Measurements from ENCODE around the gene OR6J1. TPM values are rescaled to one million over a fixed set of nuclear protein-coding genes. Genes with fewer than 3 reads are reported as not detected.
"Not testable (repeated sequence)": the region's sequence is repeated elsewhere in the genome, so short reads cannot be mapped to it uniquely, and the experiment has no call there.

The OR6J1 gene
- not detected in 2 replicates for total RNA-seq

DNA sequence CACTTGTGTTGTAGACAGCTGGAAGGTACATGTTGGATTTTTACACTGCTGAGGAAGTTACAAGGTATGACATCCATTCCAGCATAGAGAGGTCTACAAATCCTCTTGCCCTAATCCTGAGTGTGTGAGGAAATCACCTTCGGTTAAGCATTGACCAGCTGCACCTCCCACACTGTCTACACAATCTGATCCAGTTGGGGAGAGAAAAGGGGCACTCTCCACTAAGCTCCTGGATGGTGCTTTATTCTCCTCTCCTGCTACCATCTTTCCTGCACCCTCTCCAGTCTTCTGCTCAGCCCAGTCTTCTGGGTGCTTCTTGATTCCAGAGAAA is at the start of gene OR6J1:
Gene OR6J1 (minus strand): TSS at position 48 of the 331 bp plus-strand sequence. CDS start 9,541 bp downstream, outside the sequence.
- TF ChIP-seq, protein P1, sequence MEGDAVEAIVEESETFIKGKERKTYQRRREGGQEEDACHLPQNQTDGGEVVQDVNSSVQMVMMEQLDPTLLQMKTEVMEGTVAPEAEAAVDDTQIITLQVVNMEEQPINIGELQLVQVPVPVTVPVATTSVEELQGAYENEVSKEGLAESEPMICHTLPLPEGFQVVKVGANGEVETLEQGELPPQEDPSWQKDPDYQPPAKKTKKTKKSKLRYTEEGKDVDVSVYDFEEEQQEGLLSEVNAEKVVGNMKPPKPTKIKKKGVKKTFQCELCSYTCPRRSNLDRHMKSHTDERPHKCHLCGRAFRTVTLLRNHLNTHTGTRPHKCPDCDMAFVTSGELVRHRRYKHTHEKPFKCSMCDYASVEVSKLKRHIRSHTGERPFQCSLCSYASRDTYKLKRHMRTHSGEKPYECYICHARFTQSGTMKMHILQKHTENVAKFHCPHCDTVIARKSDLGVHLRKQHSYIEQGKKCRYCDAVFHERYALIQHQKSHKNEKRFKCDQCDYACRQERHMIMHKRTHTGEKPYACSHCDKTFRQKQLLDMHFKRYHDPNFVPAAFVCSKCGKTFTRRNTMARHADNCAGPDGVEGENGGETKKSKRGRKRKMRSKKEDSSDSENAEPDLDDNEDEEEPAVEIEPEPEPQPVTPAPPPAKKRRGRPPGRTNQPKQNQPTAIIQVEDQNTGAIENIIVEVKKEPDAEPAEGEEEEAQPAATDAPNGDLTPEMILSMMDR (IDR thresholded peaks at IDR 0.05; ENCODE audit: extremely low read depth, low read depth, low read length): no peak
- Histone ChIP-seq H3K4me2 (ENCODE audit: insufficient read depth, low read length) (no peak within 1 kb of the TSS), H2AFZ (ENCODE audit: low read length) (no peak within 1 kb of the TSS), H3K79me2 (ENCODE audit: insufficient read depth, low read length) (no peaks in the 10 kb centered on the region), H3K27me3 (ENCODE audit: insufficient read depth, low read length) (peaks cover 12% of the 10 kb centered on the region), H3K27ac (ENCODE audit: low read depth, low read length) (no peak within 1 kb of the TSS), H3K9me3 (ENCODE audit: low read depth, low read length) (no peaks in the 10 kb centered on the region), H4K20me1 (ENCODE audit: insufficient read depth, low read length) (no peaks in the 10 kb centered on the region), H3K4me3 (ENCODE audit: insufficient read depth, low read length) (no peak within 1 kb of the TSS), H3K4me1 (ENCODE audit: insufficient read depth, low read length) (peaks cover 27% of the 10 kb centered on the region), H3K36me3 (ENCODE audit: insufficient read depth, low read length) (no peaks in the 10 kb centered on the region)
- no peak for DNase-seq (ENCODE audit: insufficient read length, low spot score, missing footprints)

DNA sequence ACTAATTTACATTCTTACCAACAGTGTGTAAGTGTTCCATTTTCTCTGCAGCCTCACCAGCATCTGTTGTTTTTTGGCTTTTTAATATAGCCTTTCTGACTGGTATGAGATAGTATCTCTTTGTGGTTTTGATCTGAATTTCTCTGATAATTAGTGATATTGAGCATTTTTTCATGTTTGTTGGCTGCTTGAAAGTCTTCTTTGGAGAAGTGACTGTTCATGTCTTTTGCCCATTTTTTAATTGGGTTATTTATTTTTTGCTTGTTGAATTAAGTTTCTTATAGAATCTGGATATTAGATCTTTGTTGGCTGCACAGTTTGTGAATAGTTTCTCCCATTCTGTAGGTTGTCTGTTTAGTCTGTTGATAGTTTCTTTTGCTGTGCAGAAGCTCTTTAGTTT is 48.0 kb upstream of the OR6J1 start:
- TF ChIP-seq, protein P1 (IDR thresholded peaks at IDR 0.05; ENCODE audit: extremely low read depth, low read depth, low read length): no peak
- Histone ChIP-seq H3K9me3 (ENCODE audit: low read depth, low read length) (no peaks in the 10 kb centered on the region), H3K4me3 (ENCODE audit: insufficient read depth, low read length) (no peak overlapping the region), H4K20me1 (ENCODE audit: insufficient read depth, low read length) (no peaks in the 10 kb centered on the region), H3K36me3 (ENCODE audit: insufficient read depth, low read length) (no peaks in the 10 kb centered on the region), H3K4me1 (ENCODE audit: insufficient read depth, low read length) (peaks cover 27% of the 10 kb centered on the region), H3K27ac (ENCODE audit: low read depth, low read length) (no peak overlapping the region), H3K79me2 (ENCODE audit: insufficient read depth, low read length) (no peaks in the 10 kb centered on the region), H3K4me2 (ENCODE audit: insufficient read depth, low read length) (no peak overlapping the region), H2AFZ (ENCODE audit: low read length) (no peak overlapping the region), H3K27me3 (ENCODE audit: insufficient read depth, low read length) (peaks cover 16% of the 10 kb centered on the region)
- no peak for DNase-seq (ENCODE audit: insufficient read length, low spot score, missing footprints)

DNA sequence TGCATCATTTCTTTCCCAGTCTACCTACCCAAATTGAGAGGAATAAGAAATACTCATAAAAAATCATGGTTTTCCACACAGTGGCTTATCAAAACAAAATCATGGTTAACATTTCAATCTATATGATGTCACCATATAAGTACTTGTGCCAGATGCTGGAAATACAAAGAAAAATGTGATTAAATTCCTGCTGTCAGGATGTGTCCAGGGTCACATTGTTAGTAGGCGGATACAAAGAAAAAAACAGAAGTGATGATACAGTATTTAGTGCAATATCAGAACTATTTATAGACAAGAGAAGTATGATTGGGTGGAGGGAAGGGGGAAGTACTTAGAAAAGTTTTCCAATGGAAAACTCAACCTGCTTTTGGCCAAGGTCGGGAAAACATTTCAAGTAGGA is 47.0 kb upstream of the OR6J1 start:
- no peak overlapping the region for H2AFZ ChIP-seq (ENCODE audit: low read length)
- H3K9me3 ChIP-seq (ENCODE audit: low read depth, low read length): no peaks in the 10 kb centered on the region
- peak overlapping the region; percentile 47 for H3K27ac ChIP-seq (ENCODE audit: low read depth, low read length)
- TF ChIP-seq, protein P1 (IDR thresholded peaks at IDR 0.05; ENCODE audit: extremely low read depth, low read depth, low read length): no peak
- H3K4me1 ChIP-seq (ENCODE audit: insufficient read depth, low read length): peaks cover 28% of the 10 kb centered on the region
- H3K27me3 ChIP-seq (ENCODE audit: insufficient read depth, low read length): peaks cover 16% of the 10 kb centered on the region
- DNase-seq (ENCODE audit: insufficient read length, low spot score, missing footprints): peak; percentile 37
- H4K20me1 ChIP-seq (ENCODE audit: insufficient read depth, low read length): no peaks in the 10 kb centered on the region
- H3K4me3 ChIP-seq (ENCODE audit: insufficient read depth, low read length): peak overlapping the region; percentile 1
- no peaks in the 10 kb centered on the region for H3K36me3 ChIP-seq (ENCODE audit: insufficient read depth, low read length)
- H3K79me2 ChIP-seq (ENCODE audit: insufficient read depth, low read length): no peaks in the 10 kb centered on the region
- H3K4me2 ChIP-seq (ENCODE audit: insufficient read depth, low read length): peak overlapping the region; percentile 29

DNA sequence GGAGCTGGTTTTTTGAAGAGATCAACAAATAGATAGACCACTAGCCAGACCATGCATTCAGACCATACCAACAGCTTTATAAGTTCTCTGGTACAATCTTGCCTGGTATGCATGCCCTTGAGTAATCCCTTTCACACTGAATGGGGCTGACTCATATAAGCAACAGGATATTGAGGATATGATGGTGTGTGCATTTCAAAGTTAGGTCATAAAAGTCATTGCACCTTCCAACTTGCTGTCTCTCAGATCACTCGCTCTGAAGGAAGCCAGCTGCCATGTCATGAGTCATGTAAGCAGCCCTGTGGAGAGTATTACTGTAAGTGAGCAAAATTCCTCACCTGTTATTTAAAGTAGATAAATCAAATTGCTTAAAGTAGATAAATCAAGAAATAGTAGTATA is 45.0 kb upstream of the OR6J1 start:
- peak; percentile 89 for DNase-seq (ENCODE audit: insufficient read length, low spot score, missing footprints)
- Histone ChIP-seq H4K20me1 (ENCODE audit: insufficient read depth, low read length) (no peaks in the 10 kb centered on the region), H3K4me3 (ENCODE audit: insufficient read depth, low read length) (no peak overlapping the region), H3K36me3 (ENCODE audit: insufficient read depth, low read length) (no peaks in the 10 kb centered on the region), H3K4me2 (ENCODE audit: insufficient read depth, low read length) (no peak overlapping the region), H3K4me1 (ENCODE audit: insufficient read depth, low read length) (peaks cover 37% of the 10 kb centered on the region), H3K27me3 (ENCODE audit: insufficient read depth, low read length) (peaks cover 14% of the 10 kb centered on the region), H3K9me3 (ENCODE audit: low read depth, low read length) (no peaks in the 10 kb centered on the region), H3K79me2 (ENCODE audit: insufficient read depth, low read length) (no peaks in the 10 kb centered on the region), H3K27ac (ENCODE audit: low read depth, low read length) (no peak overlapping the region), H2AFZ (ENCODE audit: low read length) (no peak overlapping the region)
- TF ChIP-seq, protein P1 (IDR thresholded peaks at IDR 0.05; ENCODE audit: extremely low read depth, low read depth, low read length): no peak

DNA sequence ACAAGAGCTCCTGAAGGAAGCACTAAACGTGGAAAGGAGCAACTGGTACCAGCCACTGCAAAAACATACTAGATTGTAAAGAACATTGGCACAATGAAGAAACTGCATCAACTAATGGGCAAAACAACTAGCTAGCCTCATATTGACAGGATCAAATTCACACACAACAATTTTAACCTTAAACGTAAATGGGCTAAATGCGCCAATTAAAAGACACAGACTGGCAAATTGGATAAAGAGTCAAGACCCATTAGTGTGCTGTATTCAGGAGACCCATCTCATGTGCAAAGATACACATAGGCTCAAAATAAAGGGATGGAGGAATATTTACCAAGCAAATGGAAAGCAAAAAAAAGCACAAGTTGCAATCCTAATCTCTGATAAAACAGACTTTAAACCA is 43.8 kb upstream of the OR6J1 start:
- not testable (repeated sequence) for H3K9me3 ChIP-seq (ENCODE audit: low read depth, low read length); H3K79me2 ChIP-seq (ENCODE audit: insufficient read depth, low read length); H2AFZ ChIP-seq (ENCODE audit: low read length); DNase-seq (ENCODE audit: insufficient read length, low spot score, missing footprints); H3K4me2 ChIP-seq (ENCODE audit: insufficient read depth, low read length); H3K27ac ChIP-seq (ENCODE audit: low read depth, low read length); H3K36me3 ChIP-seq (ENCODE audit: insufficient read depth, low read length); H3K4me3 ChIP-seq (ENCODE audit: insufficient read depth, low read length); H4K20me1 ChIP-seq (ENCODE audit: insufficient read depth, low read length)
- Histone ChIP-seq H3K4me1 (ENCODE audit: insufficient read depth, low read length) (peaks cover 37% of the 10 kb centered on the region), H3K27me3 (ENCODE audit: insufficient read depth, low read length) (peaks cover 11% of the 10 kb centered on the region)

DNA sequence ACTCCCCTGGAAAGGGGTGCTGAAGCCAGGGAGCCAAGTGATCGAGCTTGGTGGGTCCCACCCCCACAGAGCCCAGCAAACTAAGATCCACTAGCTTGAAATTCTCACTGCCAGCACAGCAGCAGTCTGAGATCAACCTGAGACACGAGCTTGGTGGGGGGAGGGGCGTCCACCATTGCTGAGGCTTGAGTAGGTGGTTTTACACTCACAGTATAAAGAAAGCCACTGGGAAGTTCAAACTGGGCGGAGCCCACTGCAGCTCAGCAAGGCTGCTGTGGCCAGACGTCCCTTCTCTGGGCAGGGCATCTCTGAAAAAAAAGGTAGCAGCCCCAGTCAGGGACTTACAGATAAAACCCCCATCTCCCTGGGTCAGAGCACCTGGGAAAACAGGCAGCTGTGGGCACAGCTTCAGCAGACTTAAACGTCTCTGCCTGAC is 42.0 kb upstream of the OR6J1 start:
- not testable (repeated sequence) for H3K79me2 ChIP-seq (ENCODE audit: insufficient read depth, low read length); DNase-seq (ENCODE audit: insufficient read length, low spot score, missing footprints); H3K36me3 ChIP-seq (ENCODE audit: insufficient read depth, low read length); H3K4me3 ChIP-seq (ENCODE audit: insufficient read depth, low read length); H3K27ac ChIP-seq (ENCODE audit: low read depth, low read length); H3K9me3 ChIP-seq (ENCODE audit: low read depth, low read length); H4K20me1 ChIP-seq (ENCODE audit: insufficient read depth, low read length)
- Histone ChIP-seq H2AFZ (ENCODE audit: low read length) (peak overlapping the region; percentile 35), H3K4me1 (ENCODE audit: insufficient read depth, low read length) (peaks cover 31% of the 10 kb centered on the region), H3K4me2 (ENCODE audit: insufficient read depth, low read length) (peak overlapping the region; percentile 28), H3K27me3 (ENCODE audit: insufficient read depth, low read length) (peaks cover 11% of the 10 kb centered on the region)
